A673 (cell line): ENCODE measurements around the gene RTN4RL1.

ENCODE experiments used
- CTCF ChIP-seq: fragments of 300-800, 200-600 bp; sonication (generic); conservative IDR thresholded peaks from 2 replicates; pipeline ENCODE4 v1.5.1; 2017; ENCODE audit warnings: low read depth, mild to moderate bottlenecking, antibody characterized with exemption, low read length, moderate library complexity, mixed read lengths
- EZH2 ChIP-seq: fragments of 200-600 bp; sonication (generic); IDR thresholded peaks from 2 replicates; pipeline ENCODE4 v1.6.1; 2017; ENCODE audit warnings: borderline replicate concordance, low read depth, mild to moderate bottlenecking, mixed read lengths, antibody characterized with exemption, low read length; ENCODE audit not compliant: poor library complexity, severe bottlenecking

DNA sequence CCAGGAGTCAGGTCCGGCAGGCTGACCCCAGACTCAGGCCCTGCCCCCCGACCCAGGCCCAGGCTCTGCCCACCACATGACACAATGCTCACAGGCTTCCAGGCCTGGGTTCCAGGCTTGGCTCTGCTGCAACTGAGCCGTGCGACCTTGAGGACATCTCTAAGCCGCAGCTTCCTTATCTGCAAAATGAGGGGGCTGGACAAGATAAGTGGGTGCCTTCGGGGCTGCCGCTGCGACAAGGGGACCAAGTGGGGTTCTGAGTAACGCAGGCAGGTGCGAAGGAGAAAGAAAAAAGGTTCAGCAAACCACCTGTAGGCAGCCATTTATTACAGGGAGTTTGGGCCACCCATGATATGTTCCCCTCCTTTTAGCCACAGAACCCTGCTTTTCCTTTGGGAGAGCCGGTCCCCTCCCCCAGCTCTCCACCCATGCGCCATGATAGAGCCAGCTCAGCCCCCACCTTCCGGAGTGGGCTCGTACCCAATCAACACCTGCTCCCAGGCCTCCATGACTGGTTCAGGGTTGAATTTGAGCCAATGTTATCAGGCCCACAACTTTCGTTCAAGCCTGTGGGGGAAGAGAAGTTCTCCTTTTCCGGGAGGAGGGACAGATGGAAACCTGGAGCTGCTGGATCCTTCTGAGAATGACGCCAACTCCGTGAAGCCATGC is 38.2 kb downstream of the RTN4RL1 start:
- TF ChIP-seq CTCF (no peak), EZH2 (no peak)
